ENCODE data around the gene SH3YL1. TPM values are rescaled to one million over a fixed set of nuclear protein-coding genes. Genes with fewer than 3 reads are reported as not detected.
"Not testable (repeated sequence)": the region's sequence is repeated elsewhere in the genome, so short reads cannot be mapped to it uniquely, and the experiment has no call there.

The SH3YL1 gene
- total and polyA plus RNA-seq, 9 donors = 28.8 to 45.2 (median 32.7) TPM

DNA sequence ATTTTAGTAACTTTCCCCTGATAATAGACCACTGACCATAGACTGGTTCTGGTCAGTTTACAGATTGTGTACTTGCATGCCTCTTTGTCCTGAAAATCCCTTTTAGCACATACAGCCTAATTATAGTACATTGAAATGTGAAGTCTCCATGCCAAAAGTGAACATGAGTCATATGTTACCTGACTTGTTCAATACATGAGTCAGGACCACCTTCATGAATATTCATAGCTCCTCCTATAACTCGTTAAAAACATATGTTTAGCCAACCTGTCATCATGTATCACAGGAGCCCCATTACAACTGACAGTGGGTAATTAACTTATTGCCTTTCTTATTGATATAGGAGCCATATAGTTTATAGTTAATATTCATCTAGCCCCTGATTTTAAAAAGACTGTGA, 78.6 kb downstream of the SH3YL1 start:
- Histone ChIP-seq H3K27ac (ENCODE audit: low read length) (no peak overlapping the region), H3K27me3 (ENCODE audit: control insufficient read depth, insufficient read depth, low read length) (no peaks in the 10 kb centered on the region), H3K36me3 (ENCODE audit: control insufficient read depth, insufficient read depth, low read length) (no peaks in the 10 kb centered on the region), H3K4me1 (ENCODE audit: control insufficient read depth, insufficient read depth, low read length) (no peaks in the 10 kb centered on the region), H3K4me3 (ENCODE audit: low read length) (no peak overlapping the region), H3K9me3 (replicated peaks; ENCODE audit: control insufficient read depth, low read depth, low read length) (peaks cover 2% of the 10 kb centered on the region)
- DNase-seq = no peak
- WGBS (ENCODE audit: insufficient coverage) = no CpG with 5 or more reads among the region's 1 CpG

- Histone ChIP-seq H3K36me3 (ENCODE audit: control insufficient read depth, insufficient read depth, low read length) (no peaks in the 10 kb centered on the region), H3K9me3 (replicated peaks; ENCODE audit: control insufficient read depth, low read depth, low read length) (peaks cover 2% of the 10 kb centered on the region)
Observed at GRCh38 chr2:184695-185094, 79.1 kb downstream of the SH3YL1 start.

DNA sequence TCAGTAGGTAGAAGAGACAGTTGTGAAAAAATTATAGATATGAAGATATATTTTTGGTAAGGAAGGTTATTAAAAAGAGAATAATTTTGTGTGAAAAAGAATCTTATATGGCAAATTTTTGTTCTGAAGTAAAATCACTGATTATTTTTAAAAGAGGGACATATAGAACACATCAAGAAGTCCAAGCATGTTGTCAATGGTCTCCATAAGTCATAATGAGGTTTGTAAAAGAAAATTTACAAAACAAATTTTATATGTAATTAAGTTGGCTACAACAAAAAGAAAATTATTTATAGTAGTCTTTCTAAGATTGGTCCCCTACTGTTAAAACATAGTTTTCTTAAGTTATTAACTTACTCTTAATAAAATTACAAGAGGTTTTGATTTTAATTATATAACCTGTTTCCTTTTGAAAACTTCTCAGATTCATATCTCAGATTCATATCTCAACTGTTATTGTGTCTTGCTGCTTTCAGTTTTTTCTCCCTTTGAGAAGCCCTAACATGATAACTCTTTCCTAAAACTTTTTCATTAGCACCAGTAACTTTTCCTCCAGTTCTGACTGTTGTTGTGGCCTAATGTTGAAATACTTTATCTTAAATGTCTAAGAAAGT, 81.2 kb downstream of the SH3YL1 start:
- H3K4me3 ChIP-seq (ENCODE audit: low read length) = no peak overlapping the region
- H3K4me1 ChIP-seq (ENCODE audit: control insufficient read depth, insufficient read depth, low read length) = no peaks in the 10 kb centered on the region
- H3K36me3 ChIP-seq (ENCODE audit: control insufficient read depth, insufficient read depth, low read length) = no peaks in the 10 kb centered on the region

More at GRCh38 chr2:184695-185094, 79.1 kb downstream of the SH3YL1 start:
- no peaks in the 10 kb centered on the region for H3K4me1 ChIP-seq (ENCODE audit: control insufficient read depth, insufficient read depth, low read length)
- H3K27me3 ChIP-seq (ENCODE audit: control insufficient read depth, insufficient read depth, low read length) = no peaks in the 10 kb centered on the region
- no peak overlapping the region for H3K4me3 ChIP-seq (ENCODE audit: low read length)
- no peak for DNase-seq
- H3K27ac ChIP-seq (ENCODE audit: low read length) = no peak overlapping the region

GRCh38 chr2:180311-180710, 83.5 kb downstream of the SH3YL1 start:
- Histone ChIP-seq H3K4me1 (ENCODE audit: control insufficient read depth, insufficient read depth, low read length) (peaks cover 11% of the 10 kb centered on the region), H3K9me3 (replicated peaks; ENCODE audit: control insufficient read depth, low read depth, low read length) (peaks cover 2% of the 10 kb centered on the region), H3K27ac (ENCODE audit: low read length) (no peak overlapping the region), H3K4me3 (ENCODE audit: low read length) (no peak overlapping the region), H3K36me3 (ENCODE audit: control insufficient read depth, insufficient read depth, low read length) (no peaks in the 10 kb centered on the region), H3K27me3 (ENCODE audit: control insufficient read depth, insufficient read depth, low read length) (no peaks in the 10 kb centered on the region)
- 67% methylated on average over 1 of the region's 3 CpGs for WGBS (ENCODE audit: insufficient coverage)
- no peak for DNase-seq

More for the DNA sequence above, 81.2 kb downstream of the SH3YL1 start:
- no peak for DNase-seq
- Histone ChIP-seq H3K27ac (ENCODE audit: low read length) (no peak overlapping the region), H3K27me3 (ENCODE audit: control insufficient read depth, insufficient read depth, low read length) (no peaks in the 10 kb centered on the region), H3K9me3 (replicated peaks; ENCODE audit: control insufficient read depth, low read depth, low read length) (peaks cover 2% of the 10 kb centered on the region)

DNA sequence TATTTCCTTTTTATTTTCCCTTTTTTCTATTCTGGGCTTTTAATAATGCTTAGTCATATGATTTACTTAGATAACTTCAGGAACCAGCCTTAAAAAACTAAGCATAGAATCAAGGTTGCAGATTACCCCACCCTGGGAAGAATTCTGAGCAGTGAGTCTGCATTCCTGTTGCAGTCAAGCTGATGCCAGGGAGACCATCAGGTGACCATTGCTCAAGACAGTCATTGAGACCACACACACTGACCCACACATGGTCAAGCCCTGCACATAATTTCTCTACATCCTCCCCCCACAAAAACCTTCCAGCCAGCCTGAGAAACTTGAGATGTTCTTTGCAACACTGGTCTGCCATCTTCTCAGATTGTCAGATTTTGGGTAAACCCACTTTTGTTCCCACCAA, 83.9 kb downstream of the SH3YL1 start:
- Histone ChIP-seq H3K9me3 (replicated peaks; ENCODE audit: control insufficient read depth, low read depth, low read length) (peaks cover 2% of the 10 kb centered on the region), H3K27me3 (ENCODE audit: control insufficient read depth, insufficient read depth, low read length) (no peaks in the 10 kb centered on the region), H3K4me1 (ENCODE audit: control insufficient read depth, insufficient read depth, low read length) (peaks cover 12% of the 10 kb centered on the region), H3K4me3 (ENCODE audit: low read length) (no peak overlapping the region), H3K36me3 (ENCODE audit: control insufficient read depth, insufficient read depth, low read length) (no peaks in the 10 kb centered on the region), H3K27ac (ENCODE audit: low read length) (no peak overlapping the region)
- DNase-seq = no peak

GRCh38 chr2:177733-178132, 86.1 kb downstream of the SH3YL1 start:
- Histone ChIP-seq H3K27ac (ENCODE audit: low read length) (no peak overlapping the region), H3K4me3 (ENCODE audit: low read length) (no peak overlapping the region), H3K9me3 (replicated peaks; ENCODE audit: control insufficient read depth, low read depth, low read length) (no peaks in the 10 kb centered on the region), H3K4me1 (ENCODE audit: control insufficient read depth, insufficient read depth, low read length) (peaks cover 12% of the 10 kb centered on the region), H3K27me3 (ENCODE audit: control insufficient read depth, insufficient read depth, low read length) (no peaks in the 10 kb centered on the region), H3K36me3 (ENCODE audit: control insufficient read depth, insufficient read depth, low read length) (no peaks in the 10 kb centered on the region)
- DNase-seq = no peak
- WGBS (ENCODE audit: insufficient coverage) = 44% methylated on average over 2 of the region's 2 CpGs

- WGBS (ENCODE audit: insufficient coverage) = no CpG with 5 or more reads among the region's 1 CpG
- Histone ChIP-seq H3K27ac (ENCODE audit: low read length) (no peak overlapping the region), H3K9me3 (replicated peaks; ENCODE audit: control insufficient read depth, low read depth, low read length) (no peaks in the 10 kb centered on the region), H3K4me1 (ENCODE audit: control insufficient read depth, insufficient read depth, low read length) (peaks cover 12% of the 10 kb centered on the region), H3K4me3 (ENCODE audit: low read length) (no peak overlapping the region), H3K27me3 (ENCODE audit: control insufficient read depth, insufficient read depth, low read length) (no peaks in the 10 kb centered on the region), H3K36me3 (ENCODE audit: control insufficient read depth, insufficient read depth, low read length) (no peaks in the 10 kb centered on the region)
- peak; percentile 19 for DNase-seq
Observed at GRCh38 chr2:176917-177316, 86.9 kb downstream of the SH3YL1 start.

DNA sequence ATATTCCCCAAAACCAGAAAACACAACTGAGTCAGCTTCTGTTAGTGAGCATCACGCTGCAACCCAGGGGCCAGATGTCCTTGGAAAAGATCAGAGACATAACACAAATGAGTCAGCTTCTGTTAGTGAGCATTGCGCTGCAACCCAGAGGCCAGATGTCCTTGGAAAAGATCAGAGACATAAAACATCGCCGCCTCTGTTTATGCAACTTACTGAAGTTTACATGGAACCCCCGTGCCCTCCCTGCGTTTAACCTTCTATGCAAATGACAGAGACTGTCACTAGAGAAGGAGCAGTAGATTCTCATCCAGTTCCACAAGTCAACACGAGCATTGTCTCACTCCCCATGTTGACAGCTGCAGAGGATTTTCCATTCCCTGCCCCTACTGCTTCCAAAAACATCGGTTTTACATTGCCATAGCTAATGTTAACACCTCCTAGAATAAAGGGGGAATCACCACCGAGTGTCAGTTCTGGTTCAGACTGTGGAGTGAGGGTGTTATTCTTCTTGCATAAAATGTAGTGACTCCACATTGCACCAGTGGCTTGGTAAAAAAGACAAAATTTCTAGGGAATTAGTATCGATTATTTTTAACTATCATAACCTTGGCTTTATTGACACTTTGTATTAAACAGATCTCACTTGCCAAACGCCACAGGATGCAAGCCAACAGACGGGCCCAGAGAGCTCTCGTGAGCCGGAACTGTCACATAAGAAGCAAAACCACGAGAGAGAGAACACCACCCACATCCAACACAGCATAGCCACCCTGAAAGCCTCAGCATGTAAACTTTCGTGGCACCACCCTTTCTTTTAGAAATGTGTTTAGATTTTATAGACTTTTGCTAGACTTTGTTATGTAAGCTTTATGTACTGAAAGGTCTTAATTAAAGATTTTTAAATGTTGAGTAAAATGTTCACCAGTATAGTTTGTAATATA, 87.7 kb downstream of the SH3YL1 start:
- Histone ChIP-seq H3K27ac (ENCODE audit: low read length) (no peak overlapping the region), H3K9me3 (replicated peaks; ENCODE audit: control insufficient read depth, low read depth, low read length) (no peaks in the 10 kb centered on the region), H3K4me1 (ENCODE audit: control insufficient read depth, insufficient read depth, low read length) (peaks cover 12% of the 10 kb centered on the region), H3K36me3 (ENCODE audit: control insufficient read depth, insufficient read depth, low read length) (no peaks in the 10 kb centered on the region), H3K27me3 (ENCODE audit: control insufficient read depth, insufficient read depth, low read length) (no peaks in the 10 kb centered on the region), H3K4me3 (ENCODE audit: low read length) (no peak overlapping the region)
- peak; percentile 49 for DNase-seq
- 44% methylated on average over 7 of the region's 16 CpGs for WGBS (ENCODE audit: insufficient coverage)

- H3K9me3 ChIP-seq (replicated peaks; ENCODE audit: control insufficient read depth, low read depth, low read length) = no peaks in the 10 kb centered on the region
- no peaks in the 10 kb centered on the region for H3K27me3 ChIP-seq (ENCODE audit: control insufficient read depth, insufficient read depth, low read length)
- peak; percentile 77 for DNase-seq
- WGBS (ENCODE audit: insufficient coverage) = no CpG with 5 or more reads among the region's 8 CpGs
- H3K36me3 ChIP-seq (ENCODE audit: control insufficient read depth, insufficient read depth, low read length) = no peaks in the 10 kb centered on the region
- no peak overlapping the region for H3K4me3 ChIP-seq (ENCODE audit: low read length)
- no peak overlapping the region for H3K27ac ChIP-seq (ENCODE audit: low read length)
- peaks cover 12% of the 10 kb centered on the region for H3K4me1 ChIP-seq (ENCODE audit: control insufficient read depth, insufficient read depth, low read length)
Observed at GRCh38 chr2:175161-175786, 88.6 kb downstream of the SH3YL1 start.

DNA sequence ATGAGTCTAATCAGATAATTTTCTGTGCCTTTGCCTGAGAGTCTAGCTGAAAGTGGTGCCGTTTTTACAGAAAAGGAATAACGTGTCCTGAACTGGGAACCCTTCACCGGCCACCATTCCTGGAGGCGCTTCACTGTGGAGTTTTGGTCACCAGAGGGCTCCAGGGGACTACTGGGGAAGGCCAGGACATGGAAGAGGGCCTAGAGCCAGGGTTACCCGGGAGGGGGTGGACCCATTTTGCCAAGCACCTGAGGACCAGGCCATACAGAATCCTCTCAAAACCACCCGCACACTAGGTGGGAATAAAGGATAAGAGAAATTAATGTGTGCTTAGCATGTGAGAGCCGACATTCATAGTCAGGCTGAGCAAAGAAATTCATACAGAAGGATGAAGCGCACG, 91.7 kb downstream of the SH3YL1 start:
- H3K9me3 ChIP-seq (replicated peaks; ENCODE audit: control insufficient read depth, low read depth, low read length); H3K27ac ChIP-seq (ENCODE audit: low read length); H3K27me3 ChIP-seq (ENCODE audit: control insufficient read depth, insufficient read depth, low read length); H3K4me3 ChIP-seq (ENCODE audit: low read length); H3K36me3 ChIP-seq (ENCODE audit: control insufficient read depth, insufficient read depth, low read length): not testable (repeated sequence)
- peak; percentile 27 for DNase-seq
- 78% methylated on average over 4 of the region's 9 CpGs for whole genome bisulfite sequencing (ENCODE audit: insufficient coverage)
- peaks cover 10% of the 10 kb centered on the region for H3K4me1 ChIP-seq (ENCODE audit: control insufficient read depth, insufficient read depth, low read length)
